ENCODE results near the gene MANEA.

The MANEA gene

DNA sequence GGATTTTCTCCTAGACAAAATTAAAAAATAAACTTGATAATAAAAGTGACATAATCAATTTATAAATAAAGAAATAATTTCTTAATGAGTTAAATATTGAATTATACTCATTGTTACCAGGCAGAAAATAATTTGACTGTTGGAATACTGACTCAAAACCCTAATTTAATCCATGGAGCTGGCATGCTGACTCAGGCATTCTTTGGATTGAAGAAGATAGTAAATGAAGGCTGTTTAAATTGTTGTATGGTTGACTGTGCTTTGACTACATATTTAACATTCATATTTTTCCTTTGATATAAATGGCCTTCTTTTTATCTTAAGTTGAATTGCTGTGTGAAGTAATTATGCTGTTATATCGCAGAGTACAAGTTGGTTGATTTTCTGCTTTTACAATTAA is 11.7 kb downstream of the MANEA start:
- DNase-seq (ENCODE audit: low read depth) = no peak

DNA sequence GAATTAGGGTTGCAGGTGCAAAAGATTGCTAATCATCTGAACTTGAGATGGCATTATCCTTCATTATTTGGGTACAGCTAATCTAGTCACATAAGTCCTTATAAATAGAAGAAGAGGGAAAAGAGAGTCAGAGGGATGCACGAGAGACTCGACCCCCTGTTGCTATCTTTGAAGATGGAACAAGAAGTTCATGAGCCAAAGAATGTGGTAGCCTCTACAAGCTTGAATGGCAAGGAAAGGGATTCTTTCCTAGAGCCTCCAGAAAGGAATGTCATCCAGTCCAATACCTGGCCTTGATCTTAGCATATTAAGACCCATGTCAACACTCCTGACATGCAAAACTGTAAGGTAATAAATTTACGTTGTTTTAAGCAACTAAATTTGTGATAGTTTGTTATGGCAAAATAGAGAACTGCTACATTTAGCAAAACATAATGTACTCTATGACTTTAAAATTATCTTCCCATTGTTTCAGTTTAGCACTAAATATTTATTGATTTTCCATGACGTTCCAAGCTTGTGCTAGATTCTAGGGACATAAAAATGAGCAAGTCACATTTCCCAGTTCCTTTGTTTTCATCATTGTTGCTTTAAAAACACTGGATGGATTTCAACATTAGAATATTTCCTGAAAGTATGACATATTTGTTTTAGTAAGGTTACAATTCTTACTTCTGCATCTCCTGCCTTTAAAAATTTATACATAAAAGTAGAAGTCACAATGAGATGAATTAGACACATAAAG is 12.7 kb downstream of the MANEA start:
- no peak for DNase-seq (ENCODE audit: low read depth)

DNA sequence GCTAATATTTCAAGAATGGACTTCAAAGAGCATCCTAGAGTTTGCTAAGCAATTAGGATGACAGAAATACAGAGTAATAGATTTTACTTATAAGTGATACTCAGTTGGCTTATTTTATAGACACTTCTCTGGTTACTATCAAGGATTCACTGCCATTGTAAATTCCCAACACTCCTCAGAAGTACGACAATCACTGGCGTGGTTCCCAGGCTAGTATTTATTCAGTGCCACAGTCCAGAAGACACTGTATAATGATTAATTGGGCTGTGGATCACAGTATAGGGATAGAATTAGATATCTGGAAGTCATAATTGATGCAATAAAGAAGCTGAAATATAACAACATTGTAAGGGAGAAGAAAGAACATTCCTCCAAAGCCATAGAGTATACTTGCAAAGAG is 15.7 kb downstream of the MANEA start:
- DNase-seq (ENCODE audit: low read depth) = no peak

DNA sequence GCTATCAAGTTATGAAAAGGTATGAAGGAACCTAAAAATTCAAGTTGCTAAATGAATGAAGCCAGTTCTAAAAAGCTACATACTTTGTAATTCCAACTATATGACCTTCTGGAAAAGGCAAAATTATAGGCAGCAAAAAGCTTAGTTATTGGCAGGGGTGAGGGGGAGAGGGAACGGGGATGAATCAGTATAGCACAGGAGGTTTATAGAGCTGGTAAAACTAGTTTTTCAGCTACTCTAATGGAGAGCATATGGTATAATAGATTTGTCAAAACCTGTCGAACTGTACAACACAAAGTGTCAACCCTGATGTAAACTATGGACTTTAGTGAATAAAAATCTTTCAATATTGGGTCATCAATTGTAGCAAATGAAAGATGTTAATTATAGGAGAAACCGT is 18.7 kb downstream of the MANEA start:
- no peak for DNase-seq (ENCODE audit: low read depth)

DNA sequence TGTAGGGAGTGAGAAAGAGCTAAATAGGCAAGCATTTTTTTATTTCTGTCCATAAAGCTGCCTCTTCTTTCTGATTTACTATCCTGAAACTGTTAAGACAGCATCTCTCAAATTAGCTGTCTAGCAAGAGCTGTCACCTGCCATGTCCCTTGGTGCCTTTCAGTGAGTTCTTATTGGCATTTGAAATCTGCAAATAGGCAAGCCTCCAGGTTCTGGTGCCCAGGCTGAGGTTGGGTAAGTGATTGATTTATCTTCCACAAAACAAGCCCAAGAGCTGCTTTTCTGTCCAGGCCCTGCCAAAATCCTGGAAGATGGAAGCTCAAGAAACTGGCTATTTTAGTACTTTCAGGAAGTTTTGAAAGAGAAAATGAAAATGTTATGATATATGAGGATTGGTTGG is 22.4 kb downstream of the MANEA start:
- DNase-seq (ENCODE audit: low read depth) = no peak

DNA sequence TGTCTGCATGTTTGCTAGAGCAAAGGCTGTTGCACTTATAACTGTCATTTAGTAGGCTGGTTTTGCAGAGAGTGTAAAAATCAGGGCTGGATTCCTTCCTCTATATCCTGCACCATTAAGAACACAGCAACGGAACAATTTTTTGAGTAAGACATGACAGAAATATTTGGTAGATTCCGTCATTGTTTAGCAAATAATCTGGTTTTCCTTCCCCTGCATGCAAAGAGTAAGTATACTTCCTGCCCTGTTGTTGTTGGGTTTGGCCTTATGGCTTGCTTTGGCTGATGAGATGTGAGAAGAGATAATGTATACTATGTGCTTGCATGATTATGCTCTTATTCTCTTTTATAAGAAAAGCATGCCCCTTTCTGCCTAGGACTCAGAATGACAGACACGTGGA is 23.8 kb downstream of the MANEA start:
- DNase-seq (ENCODE audit: low read depth) = no peak

DNA sequence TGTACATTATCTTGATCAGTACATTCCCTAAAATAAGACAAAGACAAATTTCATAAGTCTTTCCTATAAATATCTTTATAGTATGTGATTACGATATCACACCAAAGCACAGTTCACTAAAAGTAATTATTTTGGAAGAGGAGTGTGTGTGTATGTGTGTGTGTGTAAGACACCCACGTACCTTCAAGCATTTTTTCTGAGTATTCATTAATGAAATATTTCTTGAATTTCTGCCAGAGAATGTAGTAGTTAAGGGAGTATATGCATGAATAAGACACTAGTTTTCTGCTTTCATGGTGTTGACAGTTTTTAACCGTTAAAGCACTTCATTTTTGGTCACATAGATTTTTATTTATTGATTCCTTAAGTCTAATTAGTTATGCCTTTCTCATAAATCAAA is 36.8 kb downstream of the MANEA start:
- no peak for DNase-seq (ENCODE audit: low read depth)

DNA sequence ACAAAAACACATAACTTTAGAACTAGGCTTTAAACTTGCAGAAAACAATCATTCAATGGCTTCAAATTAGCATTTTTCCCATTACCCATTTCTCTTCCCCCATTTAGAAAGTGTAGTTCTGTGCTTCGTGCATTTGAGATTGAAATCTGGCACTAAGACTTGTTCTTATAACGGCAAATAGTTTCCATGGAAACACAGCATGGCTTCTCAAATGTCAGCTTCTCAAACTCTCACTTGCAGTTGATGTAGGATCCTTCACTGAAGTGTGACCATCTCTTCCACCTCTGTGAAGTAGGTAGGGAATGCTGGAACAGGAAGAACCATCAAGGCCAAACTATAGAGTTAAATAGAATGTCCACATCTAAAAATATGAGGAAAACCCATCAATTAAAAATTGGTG is 52.2 kb downstream of the MANEA start:
- DNase-seq (ENCODE audit: low read depth) = no peak

DNA sequence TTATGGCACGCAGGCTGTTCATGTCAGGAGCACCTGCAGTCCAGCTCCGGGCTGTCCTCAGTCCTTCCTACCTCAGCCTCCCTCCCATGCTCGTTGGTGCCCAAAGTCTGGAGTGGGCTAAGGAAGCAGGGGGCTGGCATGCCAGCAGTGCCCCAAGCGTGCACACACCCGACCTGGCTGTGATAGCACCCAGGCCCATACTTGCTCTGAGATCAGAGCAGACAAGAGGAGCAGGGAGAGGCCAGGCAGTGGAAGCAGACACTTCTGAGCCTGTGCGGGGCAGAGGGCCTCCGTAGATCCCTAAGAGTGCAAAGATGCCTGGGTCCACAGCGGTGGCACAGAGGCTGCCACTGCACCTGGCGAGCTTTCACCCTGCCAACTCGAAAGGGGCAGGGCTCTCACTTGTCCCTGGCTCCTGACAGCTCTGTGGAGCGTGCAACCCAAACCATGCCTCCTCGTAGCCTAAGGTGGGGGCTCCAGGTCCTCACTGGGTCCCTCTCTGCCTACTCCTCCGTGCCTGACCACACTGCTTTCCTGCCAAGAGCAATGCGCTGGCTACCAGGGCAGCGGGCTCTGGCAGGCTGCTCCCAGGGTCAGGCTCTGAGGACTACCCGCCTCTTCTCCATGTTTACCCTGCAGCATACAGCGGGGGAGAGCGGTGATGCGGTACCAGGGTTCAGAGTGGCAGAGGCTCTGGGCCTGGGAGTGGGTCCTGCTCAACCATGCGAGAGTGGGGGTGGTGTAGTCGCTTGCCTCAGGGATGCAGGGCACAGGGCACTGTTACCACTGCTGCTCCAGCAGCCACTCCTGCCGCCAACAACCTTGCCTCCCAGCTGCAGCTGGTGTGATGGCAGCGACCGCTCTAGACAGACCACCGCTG is 59.5 kb downstream of the MANEA start:
- DNase-seq (ENCODE audit: low read depth) = no peak

DNA sequence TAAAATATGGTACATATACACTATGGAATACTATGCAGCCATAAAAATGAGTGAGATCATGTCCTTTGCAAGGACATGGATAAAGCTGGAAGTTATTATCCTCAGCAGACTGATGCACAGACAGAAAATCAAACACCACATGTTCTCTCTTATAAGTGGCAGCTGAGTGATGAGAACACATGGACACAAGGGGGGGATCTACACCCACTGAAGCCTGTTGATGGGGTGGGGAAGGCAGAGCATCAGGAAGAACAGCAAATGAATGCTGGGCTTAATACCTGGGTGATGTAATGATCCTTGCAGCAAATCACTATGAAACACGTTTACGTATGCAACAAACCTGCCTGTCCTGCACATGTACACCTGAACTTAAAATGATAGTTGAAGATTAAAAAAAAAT is 71.3 kb downstream of the MANEA start:
- DNase-seq (ENCODE audit: low read depth) = no peak

DNA sequence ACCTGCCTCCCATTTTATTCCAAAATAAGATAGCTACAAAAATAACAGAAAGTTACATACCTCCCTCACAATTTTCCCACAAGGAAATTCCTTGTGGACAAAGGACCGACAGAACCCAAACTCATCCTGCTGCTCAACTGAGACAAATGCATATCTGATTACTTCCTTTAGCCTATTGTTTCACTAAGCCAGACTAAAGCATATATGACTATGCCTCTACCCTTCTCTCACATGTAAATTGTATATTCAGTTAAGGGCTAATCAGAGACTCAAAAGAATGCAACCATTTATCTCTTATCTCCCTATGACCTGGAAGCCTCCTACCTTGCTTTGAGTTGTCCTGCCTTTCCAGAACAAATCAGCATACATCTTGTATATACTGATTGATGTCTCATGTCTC is 72.1 kb downstream of the MANEA start:
- no peak for DNase-seq (ENCODE audit: low read depth)

DNA sequence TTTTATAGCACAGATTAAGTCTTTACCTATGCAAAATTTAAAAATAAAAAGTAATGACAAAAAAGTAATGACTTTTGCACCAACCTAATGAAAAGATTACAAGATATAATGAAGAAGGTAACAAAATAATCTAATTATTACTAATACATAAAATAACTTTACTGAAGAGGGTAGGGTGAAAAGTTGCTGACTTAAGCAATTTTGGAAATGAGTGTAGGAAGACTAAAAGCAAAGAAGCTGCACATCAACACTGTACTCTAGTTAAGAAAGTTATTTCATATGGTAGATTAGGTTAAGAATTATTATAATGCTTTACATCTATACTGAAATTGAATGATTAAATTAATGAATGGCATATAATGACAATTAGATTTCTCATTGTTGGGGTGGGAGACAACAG is 76.8 kb downstream of the MANEA start:
- no peak for DNase-seq (ENCODE audit: low read depth)

DNA sequence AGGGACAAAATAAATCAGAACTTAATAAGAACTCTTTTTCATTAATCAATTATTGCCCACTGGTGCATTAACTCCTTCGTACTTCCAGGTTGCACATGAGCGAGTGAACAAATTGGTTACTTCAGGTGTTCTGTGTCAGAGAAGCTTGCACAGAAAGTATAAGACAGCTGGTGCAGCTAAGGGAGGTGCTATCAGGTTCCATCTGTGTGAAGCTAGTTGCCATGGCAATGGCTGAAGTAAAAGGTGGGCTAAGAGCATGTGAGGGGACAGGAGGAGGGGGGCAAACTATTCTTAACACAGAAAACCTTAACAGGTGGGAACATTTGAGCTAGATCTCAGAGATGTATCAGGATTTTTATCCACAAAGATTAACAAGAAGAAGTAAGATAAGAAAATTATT is 81.6 kb downstream of the MANEA start:
- no peak for DNase-seq (ENCODE audit: low read depth)
